Vagina (tissue), 2 donors: Measurements from ENCODE around the gene IFT122. TPM values are rescaled to one million over a fixed set of nuclear protein-coding genes. Genes with fewer than 3 reads are reported as not detected.

Source experiments
- DNase-seq, 2 donors: peaks; one replicate each; pipeline ENCODE4 v3.0.0-alpha.2; 2017; ENCODE audit errors: extremely low spot score in 2 of 2
- H3K27ac ChIP-seq: fragments of 200-600 bp; sonication (generic); one replicate; pipeline ENCODE4 v1.5.1; 2019
- H3K27me3 ChIP-seq: fragments of 200-600 bp; sonication (generic); one replicate; pipeline ENCODE4 v1.5.1; 2019
- H3K36me3 ChIP-seq, 2 donors: fragments of 200-600 bp; sonication (generic); one replicate each; pipeline ENCODE4 v1.5.1; 2017 to 2019
- H3K4me1 ChIP-seq: fragments of 200-600 bp; sonication (generic); one replicate; pipeline ENCODE4 v1.5.1; 2019
- H3K4me3 ChIP-seq, 2 donors: fragments of 200-600 bp; sonication (generic); 1 replicate in 1 of 2; 2 replicates in 1 of 2; pipeline ENCODE4 v1.5.1; 2016 to 2019
- H3K9me3 ChIP-seq: fragments of 200-600 bp; sonication (generic); one replicate; pipeline ENCODE4 v1.5.1; 2019
- POLR2A ChIP-seq, 2 donors: fragments of 450-650 bp; IDR thresholded peaks; one replicate each; pipeline ENCODE4 v1.6.1; 2017; ENCODE audit warnings: antibody characterized with exemption in 2 of 2, mild to moderate bottlenecking in 2 of 2, moderate library complexity in 2 of 2
- POLR2AphosphoS5 ChIP-seq, 2 donors: sonication (generic); formaldehyde crosslinking; IDR thresholded peaks; one replicate each; pipeline ENCODE4 v1.9.0; 2017; ENCODE audit warnings: antibody characterized with exemption in 2 of 2, mild to moderate bottlenecking in 2 of 2, low read depth in 1 of 2; ENCODE audit not compliant: insufficient read depth in 1 of 2
- intact Hi-C: fragments of 100-400 bp; cut with DNase I; formaldehyde crosslinking; loops from one replicate; pipeline ENCODE4 v1.15.1; 2023
- total RNA-seq: library from RNA; depleted of rRNA; stranded (reverse); fragments of >200 nt; gene quantifications from one replicate; pipeline ENCODE4 v1.2.3, GENCODE V29; 2016
- TF ChIP-seq, protein P1 (sequence below), 3 experiments: fragments of 450-650 bp in 2 of 3; fragments of 200-600 bp in 1 of 3; sonication (generic) in 1 of 3; IDR thresholded peaks; one replicate each; pipeline ENCODE4 v1.5.1; 2017 to 2019; ENCODE audit warnings: antibody characterized with exemption in 3 of 3, mild to moderate bottlenecking in 2 of 3, moderate library complexity in 2 of 3

Gene IFT122
- total RNA-seq, 1 donor from 2014 or later = 33.4 TPM

DNA sequence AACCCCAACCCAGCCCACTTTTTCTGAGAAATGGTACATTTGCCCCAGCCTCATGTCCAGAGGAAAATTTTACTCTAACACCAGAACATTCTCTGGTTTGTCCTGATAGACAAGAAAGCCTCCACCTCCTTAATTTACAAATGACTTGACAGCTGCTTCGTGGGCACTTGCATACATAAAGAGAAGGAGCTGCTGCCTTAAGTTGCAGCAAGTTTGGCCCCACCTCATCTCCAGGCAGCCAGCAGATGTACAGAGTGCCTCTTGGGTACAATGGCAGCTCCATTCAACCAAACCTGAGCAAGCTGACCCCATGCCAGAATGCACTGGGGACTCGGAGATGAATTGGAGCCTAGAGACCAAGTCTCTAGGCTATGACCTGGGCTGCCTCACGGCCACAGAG lies 96.8 kb downstream of the IFT122 start:
- Histone ChIP-seq H3K27ac (no peak overlapping the region), H3K9me3 (no peaks in the 10 kb centered on the region), H3K4me3 (no peak overlapping the region), H3K4me1 (no peaks in the 10 kb centered on the region), H3K27me3 (no peaks in the 10 kb centered on the region), H3K36me3 (no peaks in the 10 kb centered on the region)
- no peak for DNase-seq
- intact Hi-C loops = no loop called here
- TF ChIP-seq, protein P1, sequence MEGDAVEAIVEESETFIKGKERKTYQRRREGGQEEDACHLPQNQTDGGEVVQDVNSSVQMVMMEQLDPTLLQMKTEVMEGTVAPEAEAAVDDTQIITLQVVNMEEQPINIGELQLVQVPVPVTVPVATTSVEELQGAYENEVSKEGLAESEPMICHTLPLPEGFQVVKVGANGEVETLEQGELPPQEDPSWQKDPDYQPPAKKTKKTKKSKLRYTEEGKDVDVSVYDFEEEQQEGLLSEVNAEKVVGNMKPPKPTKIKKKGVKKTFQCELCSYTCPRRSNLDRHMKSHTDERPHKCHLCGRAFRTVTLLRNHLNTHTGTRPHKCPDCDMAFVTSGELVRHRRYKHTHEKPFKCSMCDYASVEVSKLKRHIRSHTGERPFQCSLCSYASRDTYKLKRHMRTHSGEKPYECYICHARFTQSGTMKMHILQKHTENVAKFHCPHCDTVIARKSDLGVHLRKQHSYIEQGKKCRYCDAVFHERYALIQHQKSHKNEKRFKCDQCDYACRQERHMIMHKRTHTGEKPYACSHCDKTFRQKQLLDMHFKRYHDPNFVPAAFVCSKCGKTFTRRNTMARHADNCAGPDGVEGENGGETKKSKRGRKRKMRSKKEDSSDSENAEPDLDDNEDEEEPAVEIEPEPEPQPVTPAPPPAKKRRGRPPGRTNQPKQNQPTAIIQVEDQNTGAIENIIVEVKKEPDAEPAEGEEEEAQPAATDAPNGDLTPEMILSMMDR (IDR thresholded peaks at IDR 0.05) = no peak
- TF ChIP-seq POLR2AphosphoS5 (IDR thresholded peaks at IDR 0.05; ENCODE audit: insufficient read depth in 1 of 2, low read depth in 1 of 2) (no peak), POLR2A (IDR thresholded peaks at IDR 0.05) (no peak)

DNA sequence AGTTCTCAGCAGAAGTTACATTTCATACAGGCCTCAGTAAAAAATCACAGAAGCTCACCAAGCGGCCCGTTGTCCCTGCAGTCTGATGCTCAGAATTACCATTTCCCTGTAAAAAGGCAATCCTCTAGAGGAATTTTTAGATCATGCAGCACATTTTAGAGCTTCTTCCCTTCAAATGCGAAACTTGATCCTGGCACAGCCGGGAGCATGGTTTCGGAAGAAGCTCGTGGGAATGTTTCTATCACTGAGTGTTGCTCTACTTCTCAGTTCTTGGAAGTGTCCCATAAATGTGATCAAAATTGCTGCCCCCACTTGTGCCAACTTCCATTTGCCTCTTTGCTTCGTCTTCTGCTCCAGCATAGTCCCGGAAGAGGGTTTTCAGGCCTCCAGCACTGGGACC lies 99.2 kb downstream of the IFT122 start:
- peak overlapping the region; percentile 49 for H3K27ac ChIP-seq
- no peaks in the 10 kb centered on the region for H3K27me3 ChIP-seq
- no peak overlapping the region for H3K4me3 ChIP-seq
- no peak for DNase-seq
- H3K36me3 ChIP-seq = no peaks in the 10 kb centered on the region
- intact Hi-C loops = no loop called here
- no peaks in the 10 kb centered on the region for H3K4me1 ChIP-seq
- TF ChIP-seq POLR2AphosphoS5 (IDR thresholded peaks at IDR 0.05; ENCODE audit: insufficient read depth in 1 of 2, low read depth in 1 of 2) (no peak), POLR2A (IDR thresholded peaks at IDR 0.05) (no peak)
- TF ChIP-seq, protein P1 (IDR thresholded peaks at IDR 0.05) = no peak
- H3K9me3 ChIP-seq = no peaks in the 10 kb centered on the region

DNA sequence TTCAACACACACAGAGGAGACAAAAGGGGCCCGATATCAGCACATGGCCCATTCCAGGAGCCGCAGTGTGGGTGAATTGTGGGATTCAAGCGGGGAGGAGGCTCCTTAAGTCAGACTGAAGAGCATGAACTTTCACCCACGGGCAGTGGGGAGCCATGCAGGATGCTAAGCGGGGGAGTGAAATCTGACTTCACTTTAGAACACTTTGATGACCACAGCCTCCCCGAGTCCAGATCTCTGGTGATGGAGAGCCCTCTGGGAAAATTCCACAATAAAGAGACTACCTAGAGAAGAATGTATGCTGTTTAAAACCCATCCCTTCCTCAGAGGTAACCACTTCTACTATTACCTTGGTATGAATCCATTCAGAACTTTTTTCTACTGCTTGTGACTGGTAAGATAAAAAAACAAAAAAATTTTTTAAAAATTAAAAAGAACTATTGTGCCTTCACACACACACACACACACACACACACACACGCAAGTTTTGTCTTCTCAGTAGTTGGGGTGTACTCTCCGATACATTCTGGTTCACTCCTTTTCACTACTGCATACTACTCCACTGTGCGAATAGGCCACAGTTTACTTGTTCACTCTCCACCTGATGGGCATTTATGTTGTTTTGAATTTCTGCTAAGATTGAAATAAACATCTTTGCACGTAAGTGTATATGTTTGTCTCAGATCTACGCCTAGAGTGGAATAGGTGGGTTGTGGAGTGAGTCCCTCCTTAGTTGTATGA lies 100.9 kb downstream of the IFT122 start:
- Histone ChIP-seq H3K27ac (no peak overlapping the region), H3K27me3 (no peaks in the 10 kb centered on the region), H3K4me3 (no peak overlapping the region), H3K36me3 (no peaks in the 10 kb centered on the region), H3K4me1 (no peaks in the 10 kb centered on the region), H3K9me3 (no peaks in the 10 kb centered on the region)
- intact Hi-C loops = no loop called here
- TF ChIP-seq POLR2AphosphoS5 (IDR thresholded peaks at IDR 0.05; ENCODE audit: insufficient read depth in 1 of 2, low read depth in 1 of 2) (no peak), POLR2A (IDR thresholded peaks at IDR 0.05) (no peak)
- TF ChIP-seq, protein P1 (IDR thresholded peaks at IDR 0.05) = no peak
- no peak for DNase-seq

DNA sequence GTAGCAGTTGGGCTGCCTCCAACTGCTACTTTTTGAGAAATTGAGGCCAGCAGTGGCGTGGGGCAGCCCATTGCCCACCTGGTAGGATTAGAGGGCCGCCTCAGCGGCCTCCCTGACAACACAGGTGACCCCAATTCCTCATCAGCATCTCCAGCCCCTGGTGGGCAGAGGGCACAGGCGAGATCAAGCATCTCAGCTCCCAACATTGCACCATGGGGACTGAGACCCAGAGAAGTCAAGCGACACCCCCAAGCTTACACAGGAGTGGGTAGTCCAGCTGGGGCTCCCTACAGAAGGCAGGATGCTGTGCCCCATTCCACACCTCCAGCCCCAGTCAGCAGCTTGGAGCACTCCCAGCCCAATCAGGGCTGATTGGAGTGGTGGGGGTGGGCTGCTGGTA lies 102.7 kb downstream of the IFT122 start:
- Histone ChIP-seq H3K27ac (no peak overlapping the region), H3K4me3 (no peak overlapping the region), H3K9me3 (no peaks in the 10 kb centered on the region), H3K4me1 (no peaks in the 10 kb centered on the region), H3K27me3 (no peaks in the 10 kb centered on the region), H3K36me3 (no peaks in the 10 kb centered on the region)
- intact Hi-C loops = no loop called here
- TF ChIP-seq, protein P1 (IDR thresholded peaks at IDR 0.05) = no peak
- TF ChIP-seq POLR2A (IDR thresholded peaks at IDR 0.05) (no peak), POLR2AphosphoS5 (IDR thresholded peaks at IDR 0.05; ENCODE audit: insufficient read depth in 1 of 2, low read depth in 1 of 2) (no peak)
- DNase-seq = no peak

DNA sequence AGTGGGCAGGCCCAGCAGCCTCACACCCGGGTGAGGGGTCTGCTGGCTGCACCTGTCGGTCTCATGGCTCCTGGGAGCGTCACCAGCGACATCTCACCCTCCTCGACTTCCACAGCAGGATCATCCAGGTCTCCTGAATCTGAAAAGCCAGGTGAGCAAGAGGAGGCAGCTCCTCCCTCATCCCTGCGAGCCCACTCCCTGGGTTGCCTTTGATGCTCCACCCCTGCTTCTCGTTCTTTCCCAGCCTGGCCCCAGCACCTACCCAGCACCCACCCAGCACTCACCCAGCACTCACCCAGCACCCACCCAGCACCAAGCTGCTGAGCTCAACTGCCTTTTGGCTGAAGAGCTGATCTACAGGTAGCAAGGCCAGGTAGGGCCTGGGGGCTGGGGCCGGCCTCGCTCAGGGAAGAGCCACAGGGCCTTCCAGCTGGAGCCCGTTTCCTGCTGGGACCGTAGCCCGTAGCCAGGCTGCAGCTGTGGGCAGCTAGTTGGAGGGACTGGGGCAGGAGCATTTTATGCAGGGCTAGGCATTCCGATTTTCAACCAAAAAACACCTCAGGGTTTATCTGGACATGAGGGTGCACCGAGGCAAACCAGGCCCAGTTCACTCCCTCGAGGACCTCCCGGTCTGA lies 103.2 kb downstream of the IFT122 start, which contains the start of gene H1-8:
Gene H1-8, plus strand, starts transcription at position 20 of the 635 bp plus-strand sequence. Its CDS starts 44 bp downstream, at position 64.
- no peaks in the 10 kb centered on the region for H3K9me3 ChIP-seq
- intact Hi-C loops = no loop called here
- TF ChIP-seq POLR2A (IDR thresholded peaks at IDR 0.05) (no peak), POLR2AphosphoS5 (IDR thresholded peaks at IDR 0.05; ENCODE audit: insufficient read depth in 1 of 2, low read depth in 1 of 2) (no peak)
- TF ChIP-seq, protein P1 (IDR thresholded peaks at IDR 0.05) = no peak
- no peak within 1 kb of the TSS for H3K27ac ChIP-seq
- H3K27me3 ChIP-seq = no peaks in the 10 kb centered on the region
- no peak for DNase-seq
- H3K4me1 ChIP-seq = no peaks in the 10 kb centered on the region
- H3K36me3 ChIP-seq = no peaks in the 10 kb centered on the region
- no peak within 1 kb of the TSS for H3K4me3 ChIP-seq
